Nephron progenitor cell (in vitro differentiated cells): ENCODE measurements around the gene KRT78.

ENCODE experiments used
- DNase-seq: peaks from one replicate; pipeline ENCODE4 v3.0.0; 2021
- H3K27ac Mint-ChIP-seq: 2 replicates; pipeline ENCODE4 v1.8.0; 2021; ENCODE audit warnings: mild to moderate bottlenecking, moderate library complexity, mixed read lengths
- H3K27me3 Mint-ChIP-seq: 2 replicates; pipeline ENCODE4 v1.8.0; 2021; ENCODE audit warnings: mild to moderate bottlenecking, low read depth, mixed read lengths; ENCODE audit not compliant: poor library complexity
- H3K36me3 Mint-ChIP-seq: 2 replicates; pipeline ENCODE4 v1.8.0; 2021; ENCODE audit warnings: low read depth, mixed read lengths
- H3K4me1 Mint-ChIP-seq: 2 replicates; pipeline ENCODE4 v1.8.0; 2021; ENCODE audit warnings: mixed read lengths
- H3K4me3 Mint-ChIP-seq: 2 replicates; pipeline ENCODE4 v1.8.0; 2021; ENCODE audit warnings: mild to moderate bottlenecking, moderate library complexity, mixed read lengths
- H3K9me3 Mint-ChIP-seq: 2 replicates; pipeline ENCODE4 v1.8.0; 2021; ENCODE audit warnings: mild to moderate bottlenecking, moderate library complexity, mixed read lengths
- TF ChIP-seq, protein P1 (sequence below): fragments of 200-600 bp; sonication (generic); IDR thresholded peaks from 2 replicates; pipeline ENCODE4 v1.5.0; 2021; ENCODE audit warnings: antibody characterized with exemption

The KRT78 gene

DNA sequence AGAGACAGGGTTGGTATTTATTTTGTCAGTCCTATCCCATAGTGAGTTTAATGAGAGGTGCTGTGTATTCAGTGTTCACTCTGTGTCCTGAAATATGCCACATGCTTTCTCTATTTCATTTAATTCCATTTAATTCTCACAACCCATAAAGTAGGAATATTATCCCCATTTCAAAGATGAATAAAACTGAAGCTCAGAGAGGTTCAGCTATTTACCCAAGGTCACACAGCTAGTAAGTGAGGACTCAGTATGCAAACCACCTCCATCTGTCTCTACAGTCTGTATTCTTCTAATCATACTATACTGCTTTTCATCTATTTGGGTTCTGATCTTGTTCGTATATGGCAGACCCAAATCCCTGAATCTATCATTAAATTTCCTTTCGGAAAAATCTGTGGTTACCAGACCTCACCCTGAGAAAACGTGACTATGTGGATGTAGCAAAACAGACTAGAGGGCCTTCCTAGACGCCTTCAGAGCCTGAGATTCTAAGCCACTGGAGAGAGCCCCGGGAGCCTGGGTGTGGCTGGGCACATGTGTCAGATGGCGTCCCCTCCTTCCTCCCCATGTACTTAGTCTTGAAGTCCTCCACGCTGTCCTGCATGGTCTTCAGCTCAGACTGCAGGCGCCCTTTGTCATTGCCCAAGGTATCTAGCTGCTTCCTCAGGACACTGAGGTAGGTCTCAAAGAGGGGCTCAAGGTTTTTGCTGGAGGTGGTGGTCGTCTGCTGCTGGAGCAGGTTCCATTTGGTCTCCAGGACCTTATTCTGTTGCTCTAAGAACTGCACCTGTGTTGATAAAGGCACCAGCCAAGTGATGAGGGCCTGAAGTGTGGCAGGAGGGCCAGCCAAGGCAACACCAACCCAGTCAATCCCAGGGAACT lies 37.4 kb downstream of the KRT78 start:
- H3K27me3 Mint-ChIP-seq = peaks cover 22% of the 10 kb centered on the region

DNA sequence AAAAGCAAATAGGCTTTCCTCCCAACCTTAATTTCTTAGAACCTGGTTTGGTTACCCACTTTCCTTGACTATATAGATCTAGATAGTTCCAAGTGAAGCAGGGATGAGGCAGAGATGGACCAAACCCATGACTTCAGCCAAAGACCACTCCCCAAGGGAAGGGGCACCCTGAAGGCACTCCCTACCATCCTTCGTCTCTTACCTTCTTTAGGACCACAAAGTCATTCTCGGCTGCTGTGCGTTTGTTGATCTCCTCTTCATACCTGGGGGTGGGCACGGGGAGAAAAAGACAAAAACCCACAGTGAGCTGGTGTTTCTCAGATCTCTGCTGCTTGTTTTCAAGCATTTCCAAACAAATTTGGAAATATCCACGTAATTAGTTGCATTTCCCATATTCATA lies 38.2 kb downstream of the KRT78 start:
- peaks cover 4% of the 10 kb centered on the region for H3K4me1 Mint-ChIP-seq
- H3K4me3 Mint-ChIP-seq = no peak overlapping the region
- H3K9me3 Mint-ChIP-seq = no peaks in the 10 kb centered on the region
- no peaks in the 10 kb centered on the region for H3K36me3 Mint-ChIP-seq
- H3K27ac Mint-ChIP-seq = no peak overlapping the region
- H3K27me3 Mint-ChIP-seq = peaks cover 22% of the 10 kb centered on the region
- DNase-seq = no peak
- TF ChIP-seq, protein P1, sequence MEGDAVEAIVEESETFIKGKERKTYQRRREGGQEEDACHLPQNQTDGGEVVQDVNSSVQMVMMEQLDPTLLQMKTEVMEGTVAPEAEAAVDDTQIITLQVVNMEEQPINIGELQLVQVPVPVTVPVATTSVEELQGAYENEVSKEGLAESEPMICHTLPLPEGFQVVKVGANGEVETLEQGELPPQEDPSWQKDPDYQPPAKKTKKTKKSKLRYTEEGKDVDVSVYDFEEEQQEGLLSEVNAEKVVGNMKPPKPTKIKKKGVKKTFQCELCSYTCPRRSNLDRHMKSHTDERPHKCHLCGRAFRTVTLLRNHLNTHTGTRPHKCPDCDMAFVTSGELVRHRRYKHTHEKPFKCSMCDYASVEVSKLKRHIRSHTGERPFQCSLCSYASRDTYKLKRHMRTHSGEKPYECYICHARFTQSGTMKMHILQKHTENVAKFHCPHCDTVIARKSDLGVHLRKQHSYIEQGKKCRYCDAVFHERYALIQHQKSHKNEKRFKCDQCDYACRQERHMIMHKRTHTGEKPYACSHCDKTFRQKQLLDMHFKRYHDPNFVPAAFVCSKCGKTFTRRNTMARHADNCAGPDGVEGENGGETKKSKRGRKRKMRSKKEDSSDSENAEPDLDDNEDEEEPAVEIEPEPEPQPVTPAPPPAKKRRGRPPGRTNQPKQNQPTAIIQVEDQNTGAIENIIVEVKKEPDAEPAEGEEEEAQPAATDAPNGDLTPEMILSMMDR = no peak

More for the DNA sequence above, 37.4 kb downstream of the KRT78 start:
- H3K27ac Mint-ChIP-seq = no peak overlapping the region
- no peaks in the 10 kb centered on the region for H3K9me3 Mint-ChIP-seq
- no peak for DNase-seq
- H3K36me3 Mint-ChIP-seq = no peaks in the 10 kb centered on the region
- TF ChIP-seq, protein P1 = no peak
- no peak overlapping the region for H3K4me3 Mint-ChIP-seq
- no peaks in the 10 kb centered on the region for H3K4me1 Mint-ChIP-seq

DNA sequence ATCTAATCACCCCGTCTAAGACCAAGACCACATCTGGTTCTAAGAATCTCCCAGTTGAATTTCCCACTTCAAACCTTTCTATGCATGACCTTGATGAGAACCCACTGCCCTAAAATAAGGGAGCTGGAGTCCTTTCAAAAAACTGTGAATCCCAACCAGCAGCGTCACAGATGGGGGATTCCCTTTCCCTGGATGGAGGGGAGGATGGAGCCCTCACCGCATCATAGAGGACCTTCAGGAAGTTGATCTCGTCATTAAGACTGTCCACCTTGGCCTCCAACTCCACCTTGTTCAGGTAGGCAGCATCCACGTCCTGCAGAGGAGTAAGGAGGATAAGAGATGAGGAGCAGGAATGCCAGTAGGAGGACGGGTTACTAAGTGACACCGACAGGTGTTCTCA lies 39.6 kb downstream of the KRT78 start:
- Mint-ChIP-seq H3K4me1 (peaks cover 11% of the 10 kb centered on the region), H3K4me3 (no peak overlapping the region), H3K27ac (no peak overlapping the region), H3K36me3 (no peaks in the 10 kb centered on the region), H3K9me3 (no peaks in the 10 kb centered on the region), H3K27me3 (peaks cover 23% of the 10 kb centered on the region)
- DNase-seq = no peak
- TF ChIP-seq, protein P1 = no peak

DNA sequence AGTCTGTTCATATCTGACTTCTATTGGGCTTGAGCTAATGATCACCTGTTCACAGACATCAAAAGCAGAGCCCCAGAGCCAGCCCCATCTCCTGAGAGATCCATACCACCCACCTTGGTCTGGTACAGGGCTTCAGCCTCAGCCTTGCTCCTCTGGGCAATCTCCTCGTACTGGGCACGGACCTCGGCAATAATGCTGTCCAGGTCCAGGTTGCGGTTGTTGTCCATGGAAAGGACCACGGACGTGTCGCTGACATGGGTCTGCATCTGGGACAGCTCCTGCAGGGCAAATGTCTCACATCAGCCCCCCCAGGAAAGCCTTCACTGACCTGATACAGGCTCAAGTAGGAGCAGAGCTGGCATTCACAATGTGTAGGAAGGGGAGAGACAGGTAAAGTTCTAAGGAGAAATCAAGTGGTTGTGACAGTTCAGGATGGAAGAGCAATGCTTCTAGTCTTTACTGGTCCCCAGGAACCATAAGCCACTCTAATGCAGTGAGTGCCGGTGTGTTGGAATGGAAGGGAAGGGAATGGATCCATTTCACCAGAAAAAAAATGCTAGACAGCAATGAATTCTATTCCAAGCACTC lies 40.1 kb downstream of the KRT78 start:
- H3K4me1 Mint-ChIP-seq = peaks cover 11% of the 10 kb centered on the region
- no peaks in the 10 kb centered on the region for H3K9me3 Mint-ChIP-seq
- peaks cover 22% of the 10 kb centered on the region for H3K27me3 Mint-ChIP-seq
- no peak overlapping the region for H3K27ac Mint-ChIP-seq
- no peaks in the 10 kb centered on the region for H3K36me3 Mint-ChIP-seq
- no peak for DNase-seq
- H3K4me3 Mint-ChIP-seq = no peak overlapping the region
- TF ChIP-seq, protein P1 = no peak

DNA sequence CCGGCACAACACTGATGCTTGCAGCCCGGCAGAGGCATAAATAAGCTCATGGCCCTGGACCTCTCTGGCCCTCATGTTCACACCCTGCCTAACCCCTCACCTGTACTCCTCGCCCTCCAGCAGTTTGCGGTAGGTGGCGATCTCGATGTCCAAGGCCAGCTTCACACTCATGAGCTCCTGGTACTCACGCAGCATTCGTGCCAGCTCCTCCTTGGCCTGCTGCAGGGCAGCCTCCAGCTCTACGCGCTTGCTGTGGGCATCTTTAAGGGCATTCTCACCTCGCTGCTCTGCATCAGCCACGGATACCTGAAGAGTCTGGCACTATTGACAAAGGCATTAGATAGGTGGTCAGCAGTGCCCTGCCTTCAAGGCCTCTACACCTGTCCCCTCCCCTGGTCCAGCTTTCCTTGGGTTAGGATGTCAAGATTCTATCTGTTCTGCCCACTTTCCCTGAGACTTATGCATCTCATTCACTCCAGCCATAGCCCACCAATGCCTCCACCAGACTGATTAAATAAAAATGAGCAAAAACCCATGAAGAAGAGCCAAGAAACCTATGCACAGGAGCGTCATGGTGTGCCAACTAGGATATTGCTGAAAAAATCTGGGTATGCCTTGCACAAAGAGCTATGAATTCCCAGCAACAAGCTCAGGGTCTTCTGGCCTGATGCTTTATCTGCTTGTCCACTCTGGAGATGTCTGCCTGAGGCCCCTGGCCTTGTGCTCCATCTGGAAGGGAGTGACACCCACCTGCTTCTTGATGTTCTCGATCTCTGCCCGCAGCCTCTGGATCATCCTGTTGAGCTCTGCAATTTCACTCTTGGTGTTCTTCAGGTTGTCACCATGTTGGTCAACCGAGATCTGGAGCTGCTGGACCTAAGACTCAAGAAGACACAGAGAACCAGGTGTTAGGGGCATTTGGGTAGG lies 41.0 kb downstream of the KRT78 start:
- Mint-ChIP-seq H3K27ac (no peak overlapping the region), H3K27me3 (peaks cover 20% of the 10 kb centered on the region), H3K9me3 (no peaks in the 10 kb centered on the region), H3K36me3 (no peaks in the 10 kb centered on the region), H3K4me1 (peaks cover 11% of the 10 kb centered on the region), H3K4me3 (no peak overlapping the region)
- DNase-seq = no peak
- TF ChIP-seq, protein P1 = no peak
